ENCODE results near the gene AHRR.

Gene AHRR

DNA sequence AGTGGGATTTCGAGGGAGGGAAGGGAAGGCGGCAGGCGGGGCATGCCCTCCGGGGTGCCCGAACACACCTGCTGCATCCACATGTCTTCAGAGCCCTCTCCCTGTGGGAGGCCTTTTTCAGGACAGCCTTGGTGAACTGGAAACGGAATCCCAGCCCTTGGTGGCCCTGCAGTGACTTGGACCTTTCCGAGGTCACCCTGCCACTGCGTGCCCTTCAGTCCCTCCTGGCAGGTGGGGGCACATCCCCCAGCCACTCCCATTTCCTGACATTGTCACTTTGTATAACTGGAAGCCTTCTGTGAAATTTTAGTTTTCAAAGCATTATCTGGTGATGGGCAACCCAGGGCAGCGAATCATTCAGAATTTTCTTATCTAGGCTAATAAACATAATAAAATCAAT is 11.0 kb upstream of the AHRR start:
- no peak overlapping the region for H3K18ac ChIP-seq (ENCODE audit: low read length)
- H4K8ac ChIP-seq (ENCODE audit: low read depth, low read length) = no peak overlapping the region
- H3K27me3 ChIP-seq (ENCODE audit: insufficient read depth, low read length) = no peaks in the 10 kb centered on the region
- H3K23ac ChIP-seq (ENCODE audit: low read length) = no peak overlapping the region
- H3K4me2 ChIP-seq (ENCODE audit: low read length) = no peak overlapping the region
- H3K79me2 ChIP-seq (ENCODE audit: control insufficient read depth, insufficient read depth, low read length, poor library complexity) = no peaks in the 10 kb centered on the region
- no peak overlapping the region for H3K27ac ChIP-seq (ENCODE audit: low read depth, low read length)
- H3K36me3 ChIP-seq (ENCODE audit: control insufficient read depth in 1 of 2, insufficient read depth in 2 of 2, low read length in 2 of 2) = peaks cover 50 to 60% of the 10 kb centered on the region in 2 experiments
- no peak overlapping the region for H3K4me3 ChIP-seq (ENCODE audit: low read depth, low read length)
- no peak overlapping the region for H3K4ac ChIP-seq (ENCODE audit: low read depth, low read length)
- no peak overlapping the region for H4K91ac ChIP-seq (ENCODE audit: low read depth, low read length)
- no peaks in the 10 kb centered on the region for H3K4me1 ChIP-seq (ENCODE audit: control insufficient read depth in 1 of 2, insufficient read depth in 2 of 2, low read length in 2 of 2)
- no peak overlapping the region for H2AK5ac ChIP-seq (ENCODE audit: low read length)
- no peaks in the 10 kb centered on the region for H3K9me3 ChIP-seq (ENCODE audit: insufficient read depth, low read depth, low read length)
- H4K12ac ChIP-seq (ENCODE audit: low read depth, low read length) = no peak overlapping the region
- H3K79me1 ChIP-seq (ENCODE audit: low read length) = no peaks in the 10 kb centered on the region
- no peak overlapping the region for H2BK12ac ChIP-seq (ENCODE audit: low read length)
- H2BK120ac ChIP-seq (ENCODE audit: insufficient read depth, low read length, poor library complexity) = no peak overlapping the region
- no peak overlapping the region for H3K9ac ChIP-seq (ENCODE audit: low read length)
- no peak overlapping the region for H2AFZ ChIP-seq (ENCODE audit: insufficient read depth, low read length, poor library complexity)
- H2BK5ac ChIP-seq (ENCODE audit: low read depth, low read length, poor library complexity) = no peak overlapping the region
- no peak for DNase-seq
- no CpG with 5 or more reads among the region's 9 CpGs for WGBS (ENCODE audit: extremely low coverage, insufficient coverage, insufficient read length)
- no peak overlapping the region for H3K14ac ChIP-seq (ENCODE audit: low read length)

DNA sequence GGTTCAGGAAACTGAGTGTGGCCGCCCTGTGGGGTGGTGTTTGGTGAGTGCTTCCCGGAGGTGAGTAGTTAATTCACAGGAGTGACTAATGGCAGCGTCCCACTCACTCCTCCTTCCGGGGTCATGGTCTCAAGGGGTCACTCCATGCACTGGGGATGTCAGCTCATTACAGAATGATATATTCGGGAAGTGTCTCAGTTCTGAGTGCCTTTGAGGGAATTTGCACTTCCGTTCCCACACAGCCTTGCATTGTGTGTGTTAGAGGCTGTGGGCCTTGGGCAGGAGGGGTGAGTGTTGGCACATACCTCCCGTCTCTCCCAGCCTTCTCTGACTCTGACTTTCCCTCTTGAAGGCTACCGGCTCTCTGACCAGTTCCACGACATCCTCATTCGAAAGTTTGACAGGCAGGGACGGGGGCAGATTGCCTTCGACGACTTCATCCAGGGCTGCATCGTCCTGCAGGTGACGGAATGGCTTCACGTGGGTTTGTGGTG is 10.5 kb upstream of the AHRR start:
- Histone ChIP-seq H2BK120ac (ENCODE audit: insufficient read depth, low read length, poor library complexity) (no peak overlapping the region), H4K8ac (ENCODE audit: low read depth, low read length) (no peak overlapping the region), H2BK12ac (ENCODE audit: low read length) (no peak overlapping the region), H3K9ac (ENCODE audit: low read length) (no peak overlapping the region), H3K36me3 (ENCODE audit: control insufficient read depth in 1 of 2, insufficient read depth in 2 of 2, low read length in 2 of 2) (peaks cover 53 to 63% of the 10 kb centered on the region in 2 experiments), H2AK5ac (ENCODE audit: low read length) (no peak overlapping the region), H3K4me2 (ENCODE audit: low read length) (no peak overlapping the region), H3K79me1 (ENCODE audit: low read length) (no peaks in the 10 kb centered on the region), H3K18ac (ENCODE audit: low read length) (no peak overlapping the region), H3K4ac (ENCODE audit: low read depth, low read length) (no peak overlapping the region), H3K4me1 (ENCODE audit: control insufficient read depth in 1 of 2, insufficient read depth in 2 of 2, low read length in 2 of 2) (peaks cover 2 to 3% of the 10 kb centered on the region in 2 experiments), H3K27me3 (ENCODE audit: insufficient read depth, low read length) (no peaks in the 10 kb centered on the region), H3K14ac (ENCODE audit: low read length) (no peak overlapping the region), H3K4me3 (ENCODE audit: low read depth, low read length) (no peak overlapping the region), H3K27ac (ENCODE audit: low read depth, low read length) (no peak overlapping the region), H4K12ac (ENCODE audit: low read depth, low read length) (no peak overlapping the region), H3K79me2 (ENCODE audit: control insufficient read depth, insufficient read depth, low read length, poor library complexity) (no peaks in the 10 kb centered on the region), H4K91ac (ENCODE audit: low read depth, low read length) (no peak overlapping the region), H3K23ac (ENCODE audit: low read length) (no peak overlapping the region), H3K9me3 (ENCODE audit: insufficient read depth, low read depth, low read length) (no peaks in the 10 kb centered on the region), H2BK5ac (ENCODE audit: low read depth, low read length, poor library complexity) (no peak overlapping the region), H2AFZ (ENCODE audit: insufficient read depth, low read length, poor library complexity) (no peak overlapping the region)
- WGBS (ENCODE audit: extremely low coverage, insufficient coverage, insufficient read length) = no CpG with 5 or more reads among the region's 16 CpGs
- no peak for DNase-seq

DNA sequence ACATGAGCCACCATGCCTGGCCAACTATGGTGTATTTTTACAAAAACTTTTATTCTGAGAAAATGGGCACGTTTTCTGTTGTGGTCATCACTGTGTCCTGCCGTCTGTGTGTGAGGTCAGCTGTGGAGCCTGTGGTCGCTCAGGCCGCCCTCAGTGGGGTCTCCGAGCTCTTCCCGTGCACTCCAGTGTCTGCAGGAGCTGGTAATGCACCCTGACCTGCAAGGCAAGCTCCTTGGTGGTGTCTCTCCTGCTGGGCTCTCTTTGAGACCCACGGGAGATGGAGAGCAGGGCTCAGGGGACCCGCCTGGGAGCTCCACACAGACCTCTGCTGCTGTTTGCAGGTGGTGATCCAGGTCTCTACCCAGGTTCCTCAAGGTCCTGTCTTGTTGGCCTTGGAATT is 9.6 kb upstream of the AHRR start:
- Histone ChIP-seq H2BK120ac (ENCODE audit: insufficient read depth, low read length, poor library complexity) (no peak overlapping the region), H3K4me2 (ENCODE audit: low read length) (no peak overlapping the region), H2AK5ac (ENCODE audit: low read length) (no peak overlapping the region), H3K36me3 (ENCODE audit: control insufficient read depth in 1 of 2, insufficient read depth in 2 of 2, low read length in 2 of 2) (peaks cover 48 to 56% of the 10 kb centered on the region in 2 experiments), H3K4ac (ENCODE audit: low read depth, low read length) (no peak overlapping the region), H3K4me1 (ENCODE audit: control insufficient read depth in 1 of 2, insufficient read depth in 2 of 2, low read length in 2 of 2) (peaks cover 3 to 5% of the 10 kb centered on the region in 2 experiments), H2BK5ac (ENCODE audit: low read depth, low read length, poor library complexity) (no peak overlapping the region), H3K27me3 (ENCODE audit: insufficient read depth, low read length) (no peaks in the 10 kb centered on the region), H2BK12ac (ENCODE audit: low read length) (no peak overlapping the region), H3K4me3 (ENCODE audit: low read depth, low read length) (no peak overlapping the region), H2AFZ (ENCODE audit: insufficient read depth, low read length, poor library complexity) (no peak overlapping the region), H4K8ac (ENCODE audit: low read depth, low read length) (no peak overlapping the region), H3K14ac (ENCODE audit: low read length) (no peak overlapping the region), H4K91ac (ENCODE audit: low read depth, low read length) (no peak overlapping the region), H3K18ac (ENCODE audit: low read length) (no peak overlapping the region), H3K9me3 (ENCODE audit: insufficient read depth, low read depth, low read length) (no peaks in the 10 kb centered on the region), H4K12ac (ENCODE audit: low read depth, low read length) (no peak overlapping the region), H3K23ac (ENCODE audit: low read length) (no peak overlapping the region), H3K27ac (ENCODE audit: low read depth, low read length) (no peak overlapping the region), H3K9ac (ENCODE audit: low read length) (no peak overlapping the region), H3K79me2 (ENCODE audit: control insufficient read depth, insufficient read depth, low read length, poor library complexity) (no peaks in the 10 kb centered on the region), H3K79me1 (ENCODE audit: low read length) (no peaks in the 10 kb centered on the region)
- no peak for DNase-seq
- no CpG with 5 or more reads among the region's 8 CpGs for WGBS (ENCODE audit: extremely low coverage, insufficient coverage, insufficient read length)

DNA sequence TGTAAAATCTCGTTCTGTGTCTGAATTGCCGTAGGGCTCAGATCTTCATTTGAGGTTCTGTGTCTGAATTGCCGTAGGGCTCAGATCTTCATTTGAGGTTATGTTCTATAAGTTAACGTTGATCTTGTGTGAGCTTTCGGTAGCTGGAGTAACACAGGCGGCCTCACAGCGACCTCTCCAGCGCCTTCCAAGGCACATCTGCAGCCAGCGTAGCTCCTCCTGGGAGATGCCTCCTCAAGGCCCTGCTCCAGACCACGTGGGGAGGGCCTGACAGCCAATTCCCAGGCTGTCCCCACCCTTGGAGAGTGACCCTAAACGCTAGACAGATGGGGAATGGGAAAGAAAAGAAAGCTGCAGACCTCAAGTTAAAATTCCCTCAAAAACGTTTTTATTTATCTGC is 8.7 kb upstream of the AHRR start:
- Histone ChIP-seq H4K91ac (ENCODE audit: low read depth, low read length) (no peak overlapping the region), H3K23ac (ENCODE audit: low read length) (no peak overlapping the region), H3K4ac (ENCODE audit: low read depth, low read length) (no peak overlapping the region), H3K4me3 (ENCODE audit: low read depth, low read length) (no peak overlapping the region), H3K14ac (ENCODE audit: low read length) (no peak overlapping the region), H3K9me3 (ENCODE audit: insufficient read depth, low read depth, low read length) (no peaks in the 10 kb centered on the region), H3K27ac (ENCODE audit: low read depth, low read length) (no peak overlapping the region), H4K8ac (ENCODE audit: low read depth, low read length) (no peak overlapping the region), H2BK120ac (ENCODE audit: insufficient read depth, low read length, poor library complexity) (no peak overlapping the region), H3K9ac (ENCODE audit: low read length) (no peak overlapping the region), H3K79me2 (ENCODE audit: control insufficient read depth, insufficient read depth, low read length, poor library complexity) (no peaks in the 10 kb centered on the region), H3K79me1 (ENCODE audit: low read length) (no peaks in the 10 kb centered on the region), H3K18ac (ENCODE audit: low read length) (no peak overlapping the region), H2BK5ac (ENCODE audit: low read depth, low read length, poor library complexity) (no peak overlapping the region), H2AFZ (ENCODE audit: insufficient read depth, low read length, poor library complexity) (no peak overlapping the region), H3K4me2 (ENCODE audit: low read length) (no peak overlapping the region), H3K4me1 (ENCODE audit: control insufficient read depth in 1 of 2, insufficient read depth in 2 of 2, low read length in 2 of 2) (peaks cover 3 to 8% of the 10 kb centered on the region in 2 experiments), H4K12ac (ENCODE audit: low read depth, low read length) (no peak overlapping the region), H2AK5ac (ENCODE audit: low read length) (no peak overlapping the region), H2BK12ac (ENCODE audit: low read length) (no peak overlapping the region), H3K27me3 (ENCODE audit: insufficient read depth, low read length) (no peaks in the 10 kb centered on the region), H3K36me3 (ENCODE audit: control insufficient read depth in 1 of 2, insufficient read depth in 2 of 2, low read length in 2 of 2) (peaks cover 43 to 49% of the 10 kb centered on the region in 2 experiments)
- no CpG with 5 or more reads among the region's 12 CpGs for WGBS (ENCODE audit: extremely low coverage, insufficient coverage, insufficient read length)
- no peak for DNase-seq
